Measurements from ENCODE around the gene KATNB1.

- TF ChIP-seq POLR2A (IDR thresholded peaks at IDR 0.05) (no peak), CTCF (IDR thresholded peaks at IDR 0.05) (no peak)
Observed at GRCh38 chr16:57699899-57700298, 35.7 kb upstream of the KATNB1 start.

Measured in breast epithelium (tissue), 3 donors.